DOHH2 (cell line): Measurements from ENCODE around the gene ARL8A.

Experiments used
- CTCF ChIP-seq: fragments of 200-600 bp; sonication (generic); IDR thresholded peaks from one replicate; pipeline ENCODE4 v1.5.1; 2014; ENCODE audit warnings: antibody characterized with exemption, mild to moderate bottlenecking, low read depth, low read length; ENCODE audit not compliant: poor library complexity, severe bottlenecking
- EZH2phosphoT487 ChIP-seq: fragments of 200-600 bp; sonication (generic); IDR thresholded peaks from 2 replicates; pipeline ENCODE4 v1.6.1; 2017; ENCODE audit warnings: borderline replicate concordance, mild to moderate bottlenecking, antibody characterized with exemption, low read length, moderate library complexity, mixed read lengths

- TF ChIP-seq CTCF (no peak), EZH2phosphoT487 (no peak)
Measured at GRCh38 chr1:202168861-202169260, 24.3 kb upstream of the ARL8A start.
